ENCODE data around the gene ATRN. TPM values are rescaled to one million over a fixed set of nuclear protein-coding genes. Genes with fewer than 3 reads are reported as not detected.

Gene ATRN
- total and polyA plus RNA-seq, 2 experiments from 2014 or later = 14.7 to 71.1 TPM

- Histone ChIP-seq H4K20me1 (ENCODE audit: insufficient read depth, poor library complexity, severe bottlenecking) (no peaks in the 10 kb centered on the region), H3K9me2 (replicated peaks; ENCODE audit: insufficient read depth) (no peaks in the 10 kb centered on the region), H3K4me2 (no peak overlapping the region), H2AFZ (no peak overlapping the region), H3K79me2 (no peaks in the 10 kb centered on the region), H3K27me3 (no peaks in the 10 kb centered on the region), H3K4me1 (ENCODE audit: insufficient read depth) (peaks cover 6% of the 10 kb centered on the region), H3K36me3 (replicated peaks; ENCODE audit: insufficient read depth, low read depth) (peaks cover 2% of the 10 kb centered on the region), H3K27ac (no peak overlapping the region), H3K4me3 (no peak overlapping the region), H3K9me3 (ENCODE audit: low read depth) (no peaks in the 10 kb centered on the region)
- DNase-seq (ENCODE audit: low spot score) = no peak
- no peak for TF ChIP-seq EZH2phosphoT487 (IDR thresholded peaks at IDR 0.05; ENCODE audit: low read depth, severe bottlenecking, unreplicated experiment)
- TF ChIP-seq EZH2 (IDR thresholded peaks at IDR 0.05; ENCODE audit: borderline replicate concordance) = no peak
- TF ChIP-seq CTCF (IDR thresholded peaks at IDR 0.05; ENCODE audit: poor library complexity) = no peak
These were observed 176.7 kb downstream of the ATRN start for GRCh38 chr20:3647473-3647872.

- no peak for DNase-seq (ENCODE audit: low spot score)
- peaks cover 6% of the 10 kb centered on the region for H3K4me1 ChIP-seq (ENCODE audit: insufficient read depth)
- no peaks in the 10 kb centered on the region for H3K27me3 ChIP-seq
- 74% methylated on average over 9 of the region's 9 CpGs for WGBS (ENCODE audit: low lambda C conversion rate, missing lambda C conversion rate)
- no peaks in the 10 kb centered on the region for H4K20me1 ChIP-seq (ENCODE audit: insufficient read depth, poor library complexity, severe bottlenecking)
- no peak overlapping the region for H3K4me2 ChIP-seq
- H3K9me3 ChIP-seq (ENCODE audit: low read depth) = no peaks in the 10 kb centered on the region
- no peaks in the 10 kb centered on the region for H3K9me2 ChIP-seq (replicated peaks; ENCODE audit: insufficient read depth)
- peaks cover 2% of the 10 kb centered on the region for H3K36me3 ChIP-seq (replicated peaks; ENCODE audit: insufficient read depth, low read depth)
- H2AFZ ChIP-seq = no peak overlapping the region
- TF ChIP-seq CTCF (IDR thresholded peaks at IDR 0.05; ENCODE audit: poor library complexity) = no peak
- TF ChIP-seq EZH2 (IDR thresholded peaks at IDR 0.05; ENCODE audit: borderline replicate concordance) = no peak
- no peak for TF ChIP-seq EZH2phosphoT487 (IDR thresholded peaks at IDR 0.05; ENCODE audit: low read depth, severe bottlenecking, unreplicated experiment)
- H3K27ac ChIP-seq = no peak overlapping the region
- H3K4me3 ChIP-seq = no peak overlapping the region
- H3K79me2 ChIP-seq = no peaks in the 10 kb centered on the region
These were observed 178.1 kb downstream of the ATRN start for GRCh38 chr20:3648951-3649350.

- H2AFZ ChIP-seq = no peak overlapping the region
- 76% methylated on average over 9 of the region's 9 CpGs for WGBS (ENCODE audit: low lambda C conversion rate, missing lambda C conversion rate)
- no peaks in the 10 kb centered on the region for H3K9me3 ChIP-seq (ENCODE audit: low read depth)
- H3K27me3 ChIP-seq = no peaks in the 10 kb centered on the region
- peaks cover 6% of the 10 kb centered on the region for H3K4me1 ChIP-seq (ENCODE audit: insufficient read depth)
- no peak overlapping the region for H3K4me2 ChIP-seq
- no peak overlapping the region for H3K4me3 ChIP-seq
- DNase-seq (ENCODE audit: low spot score) = no peak
- no peaks in the 10 kb centered on the region for H4K20me1 ChIP-seq (ENCODE audit: insufficient read depth, poor library complexity, severe bottlenecking)
- no peaks in the 10 kb centered on the region for H3K9me2 ChIP-seq (replicated peaks; ENCODE audit: insufficient read depth)
- peak overlapping the region; percentile 48 for H3K27ac ChIP-seq
- peaks cover 2% of the 10 kb centered on the region for H3K36me3 ChIP-seq (replicated peaks; ENCODE audit: insufficient read depth, low read depth)
- H3K79me2 ChIP-seq = no peaks in the 10 kb centered on the region
- TF ChIP-seq EZH2 (IDR thresholded peaks at IDR 0.05; ENCODE audit: borderline replicate concordance) (no peak), EZH2phosphoT487 (IDR thresholded peaks at IDR 0.05; ENCODE audit: low read depth, severe bottlenecking, unreplicated experiment) (no peak), CTCF (IDR thresholded peaks at IDR 0.05; ENCODE audit: poor library complexity) (no peak)
These were observed 180.6 kb downstream of the ATRN start for GRCh38 chr20:3651204-3651962.

Measured in hepatocyte (in vitro differentiated cells).